SK-N-SH (cell line): ENCODE measurements around the gene TKT.

ENCODE experiments used
- CTCF ChIP-seq: fragments of 200-600 bp; sonication (generic); IDR thresholded peaks from 2 replicates; pipeline ENCODE4 v1.6.1; 2017; ENCODE audit warnings: antibody characterized with exemption, mild to moderate bottlenecking, moderate library complexity
- EP300 ChIP-seq, 2 experiments: IDR thresholded peaks; 2 replicates each; pipeline versions ENCODE4 v1.4.0 to v1.6.1; 2012; ENCODE audit warnings: borderline replicate concordance in 1 of 2, low read depth in 1 of 2, low read length in 1 of 2
- MEF2A ChIP-seq: IDR thresholded peaks from 2 replicates; pipeline ENCODE4 v1.4.0; 2012; ENCODE audit warnings: low read depth, borderline replicate concordance
- NRF1 ChIP-seq: IDR thresholded peaks from 2 replicates; pipeline ENCODE4 v1.6.1; 2012; ENCODE audit warnings: low read depth, mild to moderate bottlenecking, low read length
- POLR2AphosphoS5 ChIP-seq: IDR thresholded peaks from 2 replicates; pipeline ENCODE4 v1.6.1; 2012; ENCODE audit warnings: low read depth, low read length
- RAD21 ChIP-seq: IDR thresholded peaks from 2 replicates; pipeline ENCODE4 v1.6.1; 2012; ENCODE audit warnings: mild to moderate bottlenecking, low read length
- RFX5 ChIP-seq: IDR thresholded peaks from 2 replicates; pipeline ENCODE4 v1.6.1; 2012; ENCODE audit warnings: mild to moderate bottlenecking, improper control_type of control experiment, low read length
- SIN3A ChIP-seq: IDR thresholded peaks from 2 replicates; pipeline ENCODE4 v1.6.1; 2012; ENCODE audit warnings: low read depth, mild to moderate bottlenecking, low read length, moderate library complexity, borderline replicate concordance
- SMC3 ChIP-seq: IDR thresholded peaks from 2 replicates; pipeline ENCODE4 v1.6.1; 2012; ENCODE audit warnings: low read depth, low read length, improper control_type of control experiment
- TAF1 ChIP-seq: IDR thresholded peaks from 2 replicates; pipeline ENCODE4 v1.6.1; 2012; ENCODE audit warnings: low read depth, mild to moderate bottlenecking, low read length, moderate library complexity, borderline replicate concordance
- TEAD4 ChIP-seq: IDR thresholded peaks from 2 replicates; pipeline ENCODE4 v1.4.0; 2012; ENCODE audit warnings: mild to moderate bottlenecking, borderline replicate concordance; ENCODE audit not compliant: insufficient read depth

- TF ChIP-seq CTCF (peak; percentile 13; the same call in 1 of the 2 replicates), RFX5 (no peak), POLR2AphosphoS5 (no peak), TEAD4 (no peak), EP300 (IDR thresholded peaks at IDR 0.05; ENCODE audit: borderline replicate concordance in 1 of 2, low read depth in 1 of 2, low read length in 1 of 2) (no peak), SIN3A (no peak), SMC3 (no peak), RAD21 (no peak), NRF1 (no peak), TAF1 (no peak), MEF2A (no peak)
Measured at GRCh38 chr3:53230041-53230621, 25.7 kb downstream of the TKT start.
